Naive B cell (primary cell): Measurements from ENCODE around the gene KRTAP12-1. TPM values are rescaled to one million over a fixed set of nuclear protein-coding genes. Genes with fewer than 3 reads are reported as not detected.
A peak's percentile ranks its signal among the peaks of the same experiment; 100 is the strongest.
"Not testable (repeated sequence)": the region's sequence is repeated elsewhere in the genome, so short reads cannot be mapped to it uniquely, and the experiment has no call there.

Experiments used
- ATAC-seq, 2 donors: fragments of 150-1000 bp; cut with Tn5 transposase; 2 replicates each; pipeline ENCODE4 v1.10.0; 2021; ENCODE audit warnings: low read depth in 2 of 2, mild to moderate bottlenecking in 2 of 2, moderate library complexity in 2 of 2
- DNase-seq: peaks from one replicate; pipeline ENCODE4 v3.0.0; 2022
- H3K27ac Mint-ChIP-seq, 6 donors: one replicate each; pipeline ENCODE4 v1.8.0; 2020 to 2022; ENCODE audit warnings: mild to moderate bottlenecking in 6 of 6, mixed read lengths in 6 of 6, moderate library complexity in 5 of 6, inconsistent platforms in 2 of 6
- H3K27me3 Mint-ChIP-seq, 3 donors: one replicate each; pipeline ENCODE4 v1.8.0; 2021 to 2022; ENCODE audit warnings: mixed read lengths in 3 of 3, mild to moderate bottlenecking in 1 of 3
- H3K36me3 Mint-ChIP-seq, 2 donors: one replicate each; pipeline ENCODE4 v1.8.0; 2020 to 2022; ENCODE audit warnings: mixed read lengths in 2 of 2, inconsistent platforms in 1 of 2, mild to moderate bottlenecking in 1 of 2
- H3K4me1 Mint-ChIP-seq, 3 donors: one replicate each; pipeline ENCODE4 v1.8.0; 2020 to 2022; ENCODE audit warnings: mixed read lengths in 3 of 3, inconsistent platforms in 1 of 3, mild to moderate bottlenecking in 1 of 3, moderate library complexity in 1 of 3
- H3K4me3 Mint-ChIP-seq, 8 donors: one replicate each; pipeline ENCODE4 v1.8.0; 2020 to 2022; ENCODE audit warnings: mild to moderate bottlenecking in 8 of 8, mixed read lengths in 8 of 8, moderate library complexity in 8 of 8, inconsistent platforms in 2 of 8
- H3K9me3 Mint-ChIP-seq, 7 donors: one replicate each; pipeline ENCODE4 v1.8.0; 2020 to 2022; ENCODE audit warnings: mixed read lengths in 7 of 7, mild to moderate bottlenecking in 5 of 7, inconsistent platforms in 2 of 7, moderate library complexity in 1 of 7
- polyA plus RNA-seq, 6 donors: library from polyadenylated mRNA; unstranded; fragments of 300-500 nt; fragmentation: Illumina TruSeq; gene quantifications; one replicate each; pipeline ENCODE4 v1.2.3, GENCODE V29; 2021; ENCODE audit warnings: low read depth in 6 of 6

The KRTAP12-1 gene
- polyA plus RNA-seq, 6 donors from 2014 or later = not detected

GRCh38 chr21:44687671-44688070 is 5.7 kb upstream of the KRTAP12-1 start:
- Mint-ChIP-seq H3K9me3 (peaks cover 0 to 12% (median 10%) of the 10 kb centered on the region in 7 donors), H3K27me3 (peaks cover 20 to 64% (median 63%) of the 10 kb centered on the region in 3 donors), H3K36me3 (peaks cover 0 to 5% of the 10 kb centered on the region in 2 donors), H3K4me3 (no peak overlapping the region), H3K27ac (no peak overlapping the region), H3K4me1 (no peaks in the 10 kb centered on the region)
- ATAC-seq (no peak), DNase-seq (no peak)

GRCh38 chr21:44686843-44687561 is 5.0 kb upstream of the KRTAP12-1 start:
- no peak overlapping the region for H3K27ac Mint-ChIP-seq
- no peak overlapping the region for H3K4me3 Mint-ChIP-seq
- H3K36me3 Mint-ChIP-seq = no peaks in the 10 kb centered on the region
- no peaks in the 10 kb centered on the region for H3K4me1 Mint-ChIP-seq
- H3K9me3 Mint-ChIP-seq = peaks cover 0 to 5% (median 4%) of the 10 kb centered on the region in 7 donors
- no peak for ATAC-seq
- peaks cover 25 to 71% (median 69%) of the 10 kb centered on the region in 3 donors for H3K27me3 Mint-ChIP-seq
- DNase-seq = no peak

- ATAC-seq (no peak), DNase-seq (no peak)
- Mint-ChIP-seq H3K4me3 (no peak overlapping the region), H3K27me3 (peaks cover 25 to 79% (median 78%) of the 10 kb centered on the region in 3 donors), H3K36me3 (no peaks in the 10 kb centered on the region), H3K4me1 (no peaks in the 10 kb centered on the region), H3K27ac (no peak overlapping the region), H3K9me3 (no peaks in the 10 kb centered on the region)
Observed at GRCh38 chr21:44686000-44686781, 4.2 kb upstream of the KRTAP12-1 start.

GRCh38 chr21:44685050-44685449 is 3.1 kb upstream of the KRTAP12-1 start:
- not testable (repeated sequence) for ATAC-seq, H3K36me3 Mint-ChIP-seq, H3K27ac Mint-ChIP-seq, DNase-seq, H3K4me1 Mint-ChIP-seq, H3K4me3 Mint-ChIP-seq, H3K9me3 Mint-ChIP-seq
- peaks cover 32 to 85% (median 85%) of the 10 kb centered on the region in 3 donors for H3K27me3 Mint-ChIP-seq

GRCh38 chr21:44684483-44684882 is 2.5 kb upstream of the KRTAP12-1 start:
- no peaks in the 10 kb centered on the region for H3K4me1 Mint-ChIP-seq
- peaks cover 38 to 85% (median 84%) of the 10 kb centered on the region in 3 donors for H3K27me3 Mint-ChIP-seq
- peaks cover 0 to 2% (median 0%) of the 10 kb centered on the region in 7 donors for H3K9me3 Mint-ChIP-seq
- no peak overlapping the region for H3K27ac Mint-ChIP-seq
- ATAC-seq = no peak
- H3K4me3 Mint-ChIP-seq = no peak overlapping the region
- DNase-seq = no peak
- H3K36me3 Mint-ChIP-seq = no peaks in the 10 kb centered on the region

- DNase-seq = no peak
- Mint-ChIP-seq H3K27me3 (peaks cover 38 to 88% (median 84%) of the 10 kb centered on the region in 3 donors), H3K9me3 (peaks cover 0 to 2% (median 0%) of the 10 kb centered on the region in 7 donors), H3K27ac (no peak overlapping the region), H3K4me1 (no peaks in the 10 kb centered on the region), H3K36me3 (no peaks in the 10 kb centered on the region), H3K4me3 (no peak overlapping the region)
- no peak for ATAC-seq
Observed at GRCh38 chr21:44684077-44684476, 2.1 kb upstream of the KRTAP12-1 start.

- DNase-seq (no peak), ATAC-seq (no peak)
- Mint-ChIP-seq H3K36me3 (no peaks in the 10 kb centered on the region), H3K9me3 (peaks cover 0 to 2% (median 0%) of the 10 kb centered on the region in 7 donors), H3K27ac (peak overlapping the region in 1 of 6 donors; percentile 61), H3K4me1 (no peaks in the 10 kb centered on the region), H3K27me3 (peaks cover 38 to 79% (median 74%) of the 10 kb centered on the region in 3 donors), H3K4me3 (no peak overlapping the region)
Observed at GRCh38 chr21:44682580-44683151, 703 bp upstream of the KRTAP12-1 start.

GRCh38 chr21:44681152-44681551 is 811 bp downstream of the KRTAP12-1 start:
- no peaks in the 10 kb centered on the region for H3K36me3 Mint-ChIP-seq
- H3K9me3 Mint-ChIP-seq = peaks cover 0 to 2% (median 0%) of the 10 kb centered on the region in 7 donors
- no peak overlapping the region for H3K27ac Mint-ChIP-seq
- H3K27me3 Mint-ChIP-seq = peaks cover 31 to 70% (median 68%) of the 10 kb centered on the region in 3 donors
- no peaks in the 10 kb centered on the region for H3K4me1 Mint-ChIP-seq
- DNase-seq (no peak), ATAC-seq (no peak)
- H3K4me3 Mint-ChIP-seq = no peak overlapping the region

- DNase-seq (no peak), ATAC-seq (no peak)
- Mint-ChIP-seq H3K4me3 (no peak overlapping the region), H3K27ac (no peak overlapping the region), H3K9me3 (peaks cover under 1 to 19% (median 14%) of the 10 kb centered on the region in 7 donors), H3K36me3 (peaks cover 0 to 4% of the 10 kb centered on the region in 2 donors), H3K27me3 (peaks cover 18 to 69% (median 41%) of the 10 kb centered on the region in 3 donors), H3K4me1 (no peaks in the 10 kb centered on the region)
Observed at GRCh38 chr21:44677881-44678280, 4.1 kb downstream of the KRTAP12-1 start.

- Mint-ChIP-seq H3K36me3 (peaks cover 9 to 18% of the 10 kb centered on the region in 2 donors), H3K27me3 (peaks cover 13 to 47% (median 29%) of the 10 kb centered on the region in 3 donors), H3K27ac (no peak overlapping the region), H3K4me3 (no peak overlapping the region), H3K4me1 (no peaks in the 10 kb centered on the region), H3K9me3 (peaks cover 17 to 64% (median 49%) of the 10 kb centered on the region in 7 donors)
- ATAC-seq (no peak), DNase-seq (no peak)
Observed at GRCh38 chr21:44671911-44672310, 10.1 kb downstream of the KRTAP12-1 start.

GRCh38 chr21:44670642-44671432 is 11.1 kb downstream of the KRTAP12-1 start:
- DNase-seq = no peak
- Mint-ChIP-seq H3K9me3 (peaks cover 17 to 69% (median 53%) of the 10 kb centered on the region in 7 donors), H3K36me3 (peaks cover 9 to 18% of the 10 kb centered on the region in 2 donors), H3K27me3 (peaks cover 17 to 55% (median 34%) of the 10 kb centered on the region in 3 donors), H3K27ac (no peak overlapping the region), H3K4me1 (no peaks in the 10 kb centered on the region), H3K4me3 (no peak overlapping the region)
- no peak for ATAC-seq

- DNase-seq = no peak
- no peak for ATAC-seq
- no peak overlapping the region for H3K4me3 Mint-ChIP-seq
- peaks cover 20 to 44% (median 43%) of the 10 kb centered on the region in 3 donors for H3K27me3 Mint-ChIP-seq
- H3K4me1 Mint-ChIP-seq = no peaks in the 10 kb centered on the region
- peaks cover 11 to 13% of the 10 kb centered on the region in 2 donors for H3K36me3 Mint-ChIP-seq
- peaks cover 13 to 73% (median 43%) of the 10 kb centered on the region in 7 donors for H3K9me3 Mint-ChIP-seq
- no peak overlapping the region for H3K27ac Mint-ChIP-seq
Observed at GRCh38 chr21:44667612-44668011, 14.4 kb downstream of the KRTAP12-1 start.
